EH (cell line): ENCODE data around the gene GPR4.
"Not testable (repeated sequence)": the region's sequence is repeated elsewhere in the genome, so short reads cannot be mapped to it uniquely, and the experiment has no call there.

Experiments
- DNase-seq: peaks from one replicate; pipeline ENCODE4 v3.0.0-alpha.2; 2015; ENCODE audit warnings: low read depth

Gene GPR4

GRCh38 chr19:45601524-45602374 lies at the start of gene GPR4:
GPR4 (minus strand) TSS chr19:45602212; CDS start chr19:45591866, 10,346 bp downstream.
- peak; percentile 32 for DNase-seq

- no peak for DNase-seq
These were observed 48.7 kb upstream of the GPR4 start for GRCh38 chr19:45650722-45651121.

DNA sequence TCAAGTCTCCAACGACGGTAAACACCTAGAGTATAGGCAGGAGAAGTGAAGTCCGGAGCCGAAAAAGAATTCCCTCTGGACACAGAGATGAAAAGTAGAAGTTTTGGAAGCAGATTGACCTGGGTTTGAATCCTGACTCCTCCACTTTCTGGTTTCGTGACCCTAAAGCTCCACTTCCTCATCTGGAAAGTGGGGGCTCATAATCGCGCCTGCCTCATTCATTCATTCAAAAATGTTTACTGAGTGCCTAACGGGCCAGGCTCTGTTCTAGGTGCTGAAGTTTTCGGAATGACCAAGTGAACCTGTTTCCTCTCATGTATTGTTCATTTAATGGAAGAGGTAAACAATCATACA lies 44.3 kb upstream of the GPR4 start:
- DNase-seq, result no peak

DNA sequence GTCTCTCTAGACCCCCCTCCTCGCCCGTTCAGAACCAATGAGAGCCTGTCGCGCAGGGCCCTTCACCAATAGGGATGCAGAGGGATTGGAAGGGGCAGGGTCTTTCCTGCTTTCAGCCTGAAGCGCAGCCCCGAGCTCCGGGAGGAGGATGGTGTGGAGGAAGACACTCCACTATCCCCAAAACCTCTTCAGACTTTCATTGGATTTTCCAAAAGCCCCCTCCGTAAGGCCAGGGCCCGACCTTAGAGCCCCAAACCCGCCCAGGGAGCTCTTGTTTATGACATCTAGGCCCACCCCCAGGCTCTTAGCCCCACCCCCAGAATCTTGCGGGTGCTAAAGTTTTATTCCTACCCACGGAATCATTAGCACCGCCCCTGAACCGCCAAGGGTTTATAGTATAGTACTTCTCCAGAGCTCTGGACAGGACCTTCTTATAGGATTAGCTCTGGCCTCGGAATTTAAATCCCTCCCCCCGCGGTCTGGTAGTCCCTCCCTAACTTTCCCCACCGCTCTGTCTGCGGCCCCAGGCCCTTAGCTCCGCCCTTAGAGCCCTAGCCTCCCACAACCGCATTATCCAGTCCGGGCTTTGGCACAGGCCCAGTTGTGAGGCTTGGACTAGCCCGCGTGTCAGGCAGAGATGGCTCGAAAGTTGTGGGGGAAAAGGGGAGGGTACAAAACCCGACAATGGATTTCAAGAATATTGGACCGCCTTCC lies 43.8 kb upstream of the GPR4 start:
- peak; percentile 93 for DNase-seq

GRCh38 chr19:45645068-45645630 lies 43.1 kb upstream of the GPR4 start:
- DNase-seq, result no peak

DNA sequence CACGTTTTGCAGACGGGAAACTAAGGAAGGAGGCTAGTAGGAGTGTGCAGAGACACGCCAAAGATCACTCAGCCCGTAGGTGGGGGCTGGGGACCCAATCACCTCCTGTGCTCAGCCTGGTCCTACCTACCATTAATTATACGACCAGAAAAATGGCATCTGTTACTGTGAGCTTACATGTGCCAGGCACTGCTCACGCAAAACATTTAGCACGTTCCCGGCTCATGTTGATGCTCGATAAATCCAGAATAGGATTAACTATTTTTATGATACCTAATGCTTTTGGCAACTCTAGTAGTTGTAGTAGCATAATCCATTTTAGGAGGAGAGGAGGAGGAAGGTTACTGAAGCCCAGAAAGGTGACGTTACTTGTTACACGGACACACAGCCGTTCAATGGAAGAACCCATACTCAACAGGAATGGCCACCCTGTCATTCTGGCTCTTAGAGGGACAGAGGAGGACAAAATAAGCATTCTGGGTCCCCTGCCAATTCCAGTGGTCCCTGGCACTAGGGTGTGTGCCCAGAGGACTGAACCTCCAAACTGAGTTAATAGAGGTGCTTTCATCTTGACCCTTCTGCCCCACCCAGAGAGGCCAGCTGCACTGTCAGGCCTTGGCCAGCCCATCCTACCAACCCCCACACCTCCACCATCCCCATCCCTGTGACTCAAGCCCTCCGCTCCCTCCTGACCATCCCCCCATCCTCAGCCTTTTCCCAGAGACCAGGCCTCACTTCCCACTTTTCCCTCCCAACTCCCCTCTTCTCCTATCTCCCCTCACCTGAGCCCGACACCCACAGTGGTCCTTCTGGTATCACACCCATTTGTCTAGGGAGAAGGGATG lies 42.1 kb upstream of the GPR4 start:
- no peak for DNase-seq

- peak; percentile 77 for DNase-seq
These were observed 41.3 kb upstream of the GPR4 start for GRCh38 chr19:45643024-45643926.

DNA sequence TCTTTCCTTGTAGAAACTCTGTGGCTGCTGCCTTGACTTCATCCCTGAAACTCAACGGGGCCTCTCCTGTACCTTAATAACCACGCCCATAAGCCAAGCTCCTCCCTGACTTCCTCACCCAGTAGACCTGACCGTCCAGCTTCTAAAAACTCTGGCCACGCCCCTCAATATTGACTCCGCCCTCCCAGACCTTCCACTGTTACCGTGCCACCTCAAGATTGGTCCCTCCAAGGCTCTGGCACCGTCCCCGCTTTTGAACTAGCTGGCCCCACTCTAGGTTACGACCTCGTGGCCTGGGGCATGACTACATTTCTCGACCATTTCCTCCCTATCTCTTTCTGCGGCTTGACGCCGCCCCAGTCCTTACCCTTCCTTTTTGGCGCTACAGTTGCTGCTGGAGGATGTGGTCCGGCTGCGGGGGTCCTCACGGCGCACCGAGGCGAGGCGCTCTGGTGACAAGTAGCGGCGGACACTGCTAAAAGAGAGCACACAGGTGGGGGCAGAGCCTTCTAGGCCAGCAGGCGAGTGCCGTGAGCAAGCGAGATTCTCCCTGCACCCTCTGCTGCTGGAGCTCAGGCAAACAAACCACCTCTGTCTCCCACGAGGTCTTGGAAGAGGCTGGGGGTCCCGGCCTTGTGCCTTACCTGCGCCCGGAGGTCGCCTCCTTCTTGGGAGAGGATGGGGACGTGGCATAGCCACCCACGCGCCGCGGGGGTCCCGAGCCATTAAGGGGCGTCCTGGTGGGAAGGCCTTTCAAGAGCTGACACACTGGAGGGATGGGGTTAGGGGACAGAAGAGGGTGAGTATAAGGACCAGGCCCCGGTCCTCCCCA lies 39.5 kb upstream of the GPR4 start:
- DNase-seq, result peak; percentile 91

DNA sequence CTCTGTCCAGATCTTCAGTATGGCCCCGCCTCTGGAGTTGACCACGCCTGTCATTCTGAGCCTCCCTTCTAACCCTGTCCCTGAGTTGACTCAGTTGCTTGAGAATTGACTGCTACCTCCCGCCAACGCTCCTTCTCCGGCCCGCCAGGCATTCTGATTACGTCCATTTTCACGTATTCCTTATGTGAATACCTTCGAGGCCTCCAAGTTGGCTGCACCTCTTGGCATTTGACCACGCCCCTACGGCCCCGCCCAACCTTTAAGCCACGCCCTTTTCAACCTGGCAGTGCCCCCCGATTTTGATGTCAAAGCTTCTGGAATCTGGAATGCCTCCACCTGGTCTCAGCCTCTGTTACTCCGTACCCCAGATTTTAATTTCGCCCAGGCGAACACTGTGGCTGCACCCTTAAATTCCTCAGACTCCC lies 38.8 kb upstream of the GPR4 start:
- DNase-seq, result no peak

GRCh38 chr19:45638930-45639729 lies 37.1 kb upstream of the GPR4 start, which contains the start of gene EML2:
EML2 (minus strand) TSS chr19:45639397; CDS start chr19:45639376, 21 bp downstream.
- peak; percentile 46 for DNase-seq

- peak; percentile 78 for DNase-seq
These were observed 36.1 kb upstream of the GPR4 start for GRCh38 chr19:45637890-45638667.

GRCh38 chr19:45636902-45637301 lies 34.9 kb upstream of the GPR4 start:
- no peak for DNase-seq

GRCh38 chr19:45636275-45636674 lies 34.3 kb upstream of the GPR4 start:
- DNase-seq, result no peak

DNA sequence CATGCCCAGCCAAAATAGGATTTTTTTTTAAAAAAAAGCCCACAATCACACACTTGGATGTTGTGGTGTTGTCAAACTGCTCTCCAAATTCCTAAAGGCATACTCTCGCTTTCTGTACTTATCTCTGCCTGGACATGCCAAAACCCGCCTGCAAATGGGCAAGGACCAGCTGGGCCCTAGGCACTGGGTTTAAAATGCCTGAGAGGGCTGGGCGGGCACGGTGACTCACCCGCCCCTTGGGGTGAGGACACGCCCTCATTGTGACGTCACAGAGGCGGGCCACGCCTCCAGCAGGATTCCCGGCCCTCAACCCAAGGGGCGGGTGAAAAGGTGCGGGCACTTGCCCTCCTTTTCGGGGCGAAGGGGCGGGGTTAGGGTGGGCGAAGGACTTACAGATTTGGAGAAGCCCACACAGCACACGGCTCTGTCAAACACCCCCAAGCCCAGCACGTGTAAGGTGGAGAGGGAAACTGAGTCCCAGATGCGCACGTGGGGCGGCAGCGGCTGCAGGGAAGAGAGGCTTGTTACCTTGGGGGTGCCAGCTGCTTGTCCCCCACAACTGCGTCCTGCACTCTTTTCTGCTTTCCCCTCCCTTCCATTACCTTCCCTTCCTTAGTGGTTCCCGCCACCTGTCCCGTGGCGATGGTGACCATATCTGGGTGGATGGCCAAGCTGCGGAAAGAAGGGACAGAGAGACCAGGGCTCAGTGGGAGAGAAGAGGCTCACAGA lies 30.6 kb upstream of the GPR4 start:
- DNase-seq, result peak; percentile 96

GRCh38 chr19:45630463-45630862 lies 28.5 kb upstream of the GPR4 start:
- DNase-seq, result peak; percentile 99

DNA sequence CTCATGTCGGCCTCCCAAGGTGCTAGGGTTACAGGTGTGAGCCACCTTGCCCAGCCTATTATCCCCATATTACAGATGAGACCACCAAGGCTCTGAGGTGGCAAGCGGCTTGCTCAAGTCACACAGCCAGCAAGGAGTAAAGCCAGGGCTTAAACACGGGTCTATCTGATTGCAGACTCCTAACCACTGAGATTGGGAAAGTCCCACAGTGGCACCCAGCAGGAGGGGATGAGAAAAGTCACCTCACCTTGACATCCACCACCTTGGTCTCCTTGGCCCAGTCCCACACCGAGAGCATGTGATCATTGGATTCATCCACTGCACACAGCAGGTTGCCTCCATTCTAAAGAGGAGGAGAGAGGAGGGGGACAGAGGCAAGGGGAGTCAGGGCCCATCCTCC lies 27.7 kb upstream of the GPR4 start:
- DNase-seq, result no peak

GRCh38 chr19:45628219-45628618 lies 26.2 kb upstream of the GPR4 start:
- DNase-seq, result not testable (repeated sequence)

DNA sequence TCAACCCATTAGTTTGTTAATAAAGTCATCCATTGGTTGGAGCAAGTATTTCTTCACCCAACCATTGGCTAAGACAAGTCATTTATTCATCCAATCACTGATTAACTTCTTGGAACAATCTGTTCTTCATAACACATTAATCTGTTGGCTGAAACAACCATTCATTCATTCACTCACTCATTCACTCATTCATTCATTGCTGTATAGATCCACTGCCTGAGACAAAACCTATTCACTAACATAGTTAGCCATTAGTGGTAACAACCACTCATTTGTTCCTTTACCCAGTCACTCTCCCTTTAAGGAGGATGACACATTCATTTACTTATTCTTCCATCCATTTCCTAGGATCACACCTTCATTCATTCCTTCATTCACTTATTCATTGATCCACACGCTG lies 22.0 kb upstream of the GPR4 start:
- DNase-seq, result no peak
